K562 (cell line): Measurements from ENCODE around the gene DYRK1A. TPM values are rescaled to one million over a fixed set of nuclear protein-coding genes. Genes with fewer than 3 reads are reported as not detected.

ENCODE experiments used
- DMBX1 ChIP-seq: fragments of 250-450 bp; sonication (Bioruptor Pico); IDR thresholded peaks from 2 replicates; pipeline ENCODE4 v1.8.0; 2022; ENCODE audit warnings: inconsistent platforms, mild to moderate bottlenecking, moderate library complexity, borderline replicate concordance
- FOXJ2 ChIP-seq: fragments of 200-800 bp; sonication (Bioruptor generic); IDR thresholded peaks from 2 replicates; pipeline ENCODE4 v1.6.1; 2016; ENCODE audit warnings: missing genetic modification characterization, missing compliant biosample characterization
- MAZ ChIP-seq, 2 experiments: fragments of 450-650 bp in 1 of 2; sonication (generic) in 1 of 2; formaldehyde crosslinking; IDR thresholded peaks in 1 of 2; conservative IDR thresholded peaks in 1 of 2; 2 replicates each; pipeline versions ENCODE4 v1.4.0 to v1.5.0; 2020; ENCODE audit warnings: mild to moderate bottlenecking in 1 of 2, missing genetic modification reagents in 1 of 2
- MTF1 ChIP-seq: fragments of 250-450 bp; sonication (Bioruptor Pico); IDR thresholded peaks from 2 replicates; pipeline ENCODE4 v1.9.0; 2021; ENCODE audit warnings: moderate library complexity, mild to moderate bottlenecking, inconsistent platforms, borderline replicate concordance
- NFE2L1 ChIP-seq: fragments of 450-650 bp; IDR thresholded peaks from 2 replicates; pipeline ENCODE4 v1.6.1; 2016; ENCODE audit warnings: missing genetic modification characterization, low read depth, mild to moderate bottlenecking, missing compliant biosample characterization, moderate library complexity, borderline replicate concordance
- TCF3 ChIP-seq: sonication (generic); formaldehyde crosslinking; IDR thresholded peaks from 2 replicates; pipeline ENCODE4 v1.4.0; 2020; ENCODE audit warnings: mild to moderate bottlenecking, missing genetic modification reagents
- YY1 ChIP-seq, 3 experiments: IDR thresholded peaks; 2 replicates each; pipeline ENCODE4 v1.6.1; 2011; ENCODE audit warnings: low read length in 2 of 3, mild to moderate bottlenecking in 2 of 3, moderate library complexity in 2 of 3, borderline replicate concordance in 1 of 3, control low read depth in 1 of 3, low read depth in 1 of 3; ENCODE audit not compliant: insufficient read depth in 3 of 3, insufficient replicate concordance in 2 of 3, control insufficient read depth in 1 of 3, insufficient read length in 1 of 3; ENCODE audit errors: extremely low read depth in 1 of 3
- ZKSCAN1 ChIP-seq: fragments of 150-350 bp; IDR thresholded peaks from 2 replicates; pipeline ENCODE4 v1.6.1; 2016; ENCODE audit warnings: low read depth, low read length
- ZNF316 ChIP-seq: fragments of 450-650 bp; IDR thresholded peaks from 2 replicates; pipeline ENCODE4 v1.6.1; 2016
- polyA plus RNA-seq, 8 experiments: library from polyadenylated mRNA; depleted of rRNA in 4 of 8; stranded (reverse) in 5 of 8; unstranded in 3 of 8; fragments of >200 nt; fragmentation: Nextera tagmentation in 2 of 8; fragmentation: Illumina TruSeq in 1 of 8; extraction: Ambion mirVana in 2 of 8; extraction: Trizol in 1 of 8; gene quantifications; 2 replicates each; pipeline versions ENCODE4 v1.2.1 to v1.2.3, GENCODE V29; 2011 to 2014; ENCODE audit warnings: inconsistent platforms in 1 of 8, missing spikeins in 1 of 8
- total RNA-seq, 7 experiments: library from RNA; depleted of rRNA in 6 of 7; stranded (reverse); fragments of >200 nt in 6 of 7; fragmentation: Illumina TruSeq in 2 of 7; extraction: Trizol in 2 of 7; gene quantifications; 2 replicates each; pipeline versions ENCODE4 v1.2.1 to v1.2.3, GENCODE V29; 2011 to 2021; ENCODE audit warnings: low replicate concordance in 1 of 7
- TF ChIP-seq, protein P1 (sequence below): fragments of 450-650 bp; IDR thresholded peaks from 2 replicates; pipeline ENCODE4 v1.7.0; 2016; ENCODE audit warnings: borderline replicate concordance
- TF ChIP-seq, protein P2 (sequence below): fragments of 450-650 bp; formaldehyde crosslinking; IDR thresholded peaks from 2 replicates; pipeline ENCODE4 v1.4.0; 2022; ENCODE audit warnings: missing genetic modification characterization
- TF ChIP-seq, protein P3 (sequence below): fragments of 250-450 bp; sonication (Bioruptor Pico); IDR thresholded peaks from 2 replicates; pipeline ENCODE4 v1.5.0; 2020; ENCODE audit warnings: mild to moderate bottlenecking
- TF ChIP-seq, protein P4 (sequence below): fragments of 250-450 bp; sonication (Bioruptor Pico); IDR thresholded peaks from 2 replicates; pipeline ENCODE4 v1.4.0; 2020; ENCODE audit warnings: borderline replicate concordance
- TF ChIP-seq, protein P5 (sequence below), 2 experiments: fragments of 150-350 bp in 1 of 2; IDR thresholded peaks; 2 replicates each; pipeline ENCODE4 v1.6.1; 2012 to 2016; ENCODE audit warnings: low read depth in 2 of 2, low read length in 2 of 2, mild to moderate bottlenecking in 1 of 2, moderate library complexity in 1 of 2

The DYRK1A gene
- total and polyA plus RNA-seq, 9 of the 15 experiments (the other 6 are each of a cell fraction or from before 2014, with no cell fraction given) = 3.7 to 64.8 (median 42.3) TPM

DNA sequence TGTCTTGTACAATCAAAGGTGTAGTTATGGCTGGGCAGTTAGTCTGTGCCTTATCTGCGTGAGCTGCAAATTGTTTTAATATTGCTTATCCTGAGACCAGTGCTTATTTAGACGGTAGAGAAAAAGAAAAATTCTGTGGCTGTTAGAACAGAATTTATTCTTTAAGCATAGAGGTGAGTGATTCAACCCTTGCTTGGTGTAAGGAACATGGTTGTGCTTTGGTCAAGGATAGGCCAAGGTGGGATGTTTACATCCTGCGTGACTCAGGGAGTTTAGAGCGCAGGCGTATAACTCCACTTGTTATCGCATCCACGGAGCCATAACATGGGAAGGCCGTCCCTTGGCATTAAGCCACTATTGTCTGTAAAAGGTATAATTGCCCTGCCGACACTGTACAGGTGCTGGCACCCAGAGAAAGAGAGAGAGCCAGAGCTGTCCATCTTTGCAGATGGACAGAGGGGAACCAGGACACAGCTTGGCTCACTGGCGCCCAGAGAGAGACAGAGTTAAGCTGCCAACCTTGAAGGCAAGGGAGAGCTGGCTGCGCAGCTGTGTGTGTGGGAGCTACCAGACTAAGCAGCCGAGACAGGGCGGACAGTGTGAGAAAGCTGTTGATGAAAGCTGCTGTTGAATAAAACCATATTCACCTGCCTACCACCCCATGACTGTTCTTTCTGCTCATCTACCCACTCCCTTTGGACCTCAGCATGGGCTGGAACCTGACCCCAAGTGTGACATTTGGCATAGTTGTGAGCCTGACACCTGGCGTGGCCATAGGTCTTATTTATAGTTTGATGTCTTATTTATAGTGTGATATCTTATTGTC lies 200.4 kb downstream of the DYRK1A start (continued):
- TF ChIP-seq MAZ (CRISPR knock-in tag; conservative IDR thresholded peaks at IDR 0.05 in 1 of 2, IDR thresholded peaks at IDR 0.05 in 1 of 2) (peak in 1 of 2 experiments; percentile 56; a peak in 1 of 4 replicates), MTF1 (peak; percentile 71; the same call in 1 of the 2 replicates), ZNF316 (peak; percentile 50), ZKSCAN1 (no peak), YY1 (IDR thresholded peaks at IDR 0.05; ENCODE audit: borderline replicate concordance in 1 of 3, control insufficient read depth in 1 of 3, extremely low read depth in 1 of 3, insufficient read depth in 3 of 3, insufficient read length in 1 of 3, insufficient replicate concordance in 2 of 3, low read depth in 1 of 3, low read length in 2 of 3) (peak in 1 of 3 experiments; percentile 26), FOXJ2 (tag) (peak; percentile 45; the same call in 1 of the 2 replicates), DMBX1 (peak; percentile 99), NFE2L1 (peak; percentile 81), TCF3 (no peak)
- TF ChIP-seq, protein P1, sequence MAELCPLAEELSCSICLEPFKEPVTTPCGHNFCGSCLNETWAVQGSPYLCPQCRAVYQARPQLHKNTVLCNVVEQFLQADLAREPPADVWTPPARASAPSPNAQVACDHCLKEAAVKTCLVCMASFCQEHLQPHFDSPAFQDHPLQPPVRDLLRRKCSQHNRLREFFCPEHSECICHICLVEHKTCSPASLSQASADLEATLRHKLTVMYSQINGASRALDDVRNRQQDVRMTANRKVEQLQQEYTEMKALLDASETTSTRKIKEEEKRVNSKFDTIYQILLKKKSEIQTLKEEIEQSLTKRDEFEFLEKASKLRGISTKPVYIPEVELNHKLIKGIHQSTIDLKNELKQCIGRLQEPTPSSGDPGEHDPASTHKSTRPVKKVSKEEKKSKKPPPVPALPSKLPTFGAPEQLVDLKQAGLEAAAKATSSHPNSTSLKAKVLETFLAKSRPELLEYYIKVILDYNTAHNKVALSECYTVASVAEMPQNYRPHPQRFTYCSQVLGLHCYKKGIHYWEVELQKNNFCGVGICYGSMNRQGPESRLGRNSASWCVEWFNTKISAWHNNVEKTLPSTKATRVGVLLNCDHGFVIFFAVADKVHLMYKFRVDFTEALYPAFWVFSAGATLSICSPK = no peak
- TF ChIP-seq, protein P2, sequence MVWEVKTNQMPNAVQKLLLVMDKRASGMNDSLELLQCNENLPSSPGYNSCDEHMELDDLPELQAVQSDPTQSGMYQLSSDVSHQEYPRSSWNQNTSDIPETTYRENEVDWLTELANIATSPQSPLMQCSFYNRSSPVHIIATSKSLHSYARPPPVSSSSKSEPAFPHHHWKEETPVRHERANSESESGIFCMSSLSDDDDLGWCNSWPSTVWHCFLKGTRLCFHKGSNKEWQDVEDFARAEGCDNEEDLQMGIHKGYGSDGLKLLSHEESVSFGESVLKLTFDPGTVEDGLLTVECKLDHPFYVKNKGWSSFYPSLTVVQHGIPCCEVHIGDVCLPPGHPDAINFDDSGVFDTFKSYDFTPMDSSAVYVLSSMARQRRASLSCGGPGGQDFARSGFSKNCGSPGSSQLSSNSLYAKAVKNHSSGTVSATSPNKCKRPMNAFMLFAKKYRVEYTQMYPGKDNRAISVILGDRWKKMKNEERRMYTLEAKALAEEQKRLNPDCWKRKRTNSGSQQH (CRISPR knock-in tag) = peak; percentile 97
- TF ChIP-seq, protein P3, sequence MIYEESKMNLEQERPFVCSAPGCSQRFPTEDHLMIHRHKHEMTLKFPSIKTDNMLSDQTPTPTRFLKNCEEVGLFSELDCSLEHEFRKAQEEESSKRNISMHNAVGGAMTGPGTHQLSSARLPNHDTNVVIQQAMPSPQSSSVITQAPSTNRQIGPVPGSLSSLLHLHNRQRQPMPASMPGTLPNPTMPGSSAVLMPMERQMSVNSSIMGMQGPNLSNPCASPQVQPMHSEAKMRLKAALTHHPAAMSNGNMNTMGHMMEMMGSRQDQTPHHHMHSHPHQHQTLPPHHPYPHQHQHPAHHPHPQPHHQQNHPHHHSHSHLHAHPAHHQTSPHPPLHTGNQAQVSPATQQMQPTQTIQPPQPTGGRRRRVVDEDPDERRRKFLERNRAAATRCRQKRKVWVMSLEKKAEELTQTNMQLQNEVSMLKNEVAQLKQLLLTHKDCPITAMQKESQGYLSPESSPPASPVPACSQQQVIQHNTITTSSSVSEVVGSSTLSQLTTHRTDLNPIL = peak; percentile 81; the same call in 1 of the 2 replicates
- TF ChIP-seq, protein P4, sequence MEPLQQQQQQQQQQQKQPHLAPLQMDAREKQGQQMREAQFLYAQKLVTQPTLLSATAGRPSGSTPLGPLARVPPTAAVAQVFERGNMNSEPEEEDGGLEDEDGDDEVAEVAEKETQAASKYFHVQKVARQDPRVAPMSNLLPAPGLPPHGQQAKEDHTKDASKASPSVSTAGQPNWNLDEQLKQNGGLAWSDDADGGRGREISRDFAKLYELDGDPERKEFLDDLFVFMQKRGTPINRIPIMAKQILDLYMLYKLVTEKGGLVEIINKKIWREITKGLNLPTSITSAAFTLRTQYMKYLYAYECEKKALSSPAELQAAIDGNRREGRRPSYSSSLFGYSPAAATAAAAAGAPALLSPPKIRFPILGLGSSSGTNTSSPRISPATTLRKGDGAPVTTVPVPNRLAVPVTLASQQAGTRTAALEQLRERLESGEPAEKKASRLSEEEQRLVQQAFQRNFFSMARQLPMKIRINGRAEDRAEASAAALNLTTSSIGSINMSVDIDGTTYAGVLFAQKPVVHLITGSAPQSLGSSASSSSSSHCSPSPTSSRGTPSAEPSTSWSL (CRISPR knock-in tag) = peak; percentile 83; the same call in 1 of the 2 replicates
- TF ChIP-seq, protein P5, sequence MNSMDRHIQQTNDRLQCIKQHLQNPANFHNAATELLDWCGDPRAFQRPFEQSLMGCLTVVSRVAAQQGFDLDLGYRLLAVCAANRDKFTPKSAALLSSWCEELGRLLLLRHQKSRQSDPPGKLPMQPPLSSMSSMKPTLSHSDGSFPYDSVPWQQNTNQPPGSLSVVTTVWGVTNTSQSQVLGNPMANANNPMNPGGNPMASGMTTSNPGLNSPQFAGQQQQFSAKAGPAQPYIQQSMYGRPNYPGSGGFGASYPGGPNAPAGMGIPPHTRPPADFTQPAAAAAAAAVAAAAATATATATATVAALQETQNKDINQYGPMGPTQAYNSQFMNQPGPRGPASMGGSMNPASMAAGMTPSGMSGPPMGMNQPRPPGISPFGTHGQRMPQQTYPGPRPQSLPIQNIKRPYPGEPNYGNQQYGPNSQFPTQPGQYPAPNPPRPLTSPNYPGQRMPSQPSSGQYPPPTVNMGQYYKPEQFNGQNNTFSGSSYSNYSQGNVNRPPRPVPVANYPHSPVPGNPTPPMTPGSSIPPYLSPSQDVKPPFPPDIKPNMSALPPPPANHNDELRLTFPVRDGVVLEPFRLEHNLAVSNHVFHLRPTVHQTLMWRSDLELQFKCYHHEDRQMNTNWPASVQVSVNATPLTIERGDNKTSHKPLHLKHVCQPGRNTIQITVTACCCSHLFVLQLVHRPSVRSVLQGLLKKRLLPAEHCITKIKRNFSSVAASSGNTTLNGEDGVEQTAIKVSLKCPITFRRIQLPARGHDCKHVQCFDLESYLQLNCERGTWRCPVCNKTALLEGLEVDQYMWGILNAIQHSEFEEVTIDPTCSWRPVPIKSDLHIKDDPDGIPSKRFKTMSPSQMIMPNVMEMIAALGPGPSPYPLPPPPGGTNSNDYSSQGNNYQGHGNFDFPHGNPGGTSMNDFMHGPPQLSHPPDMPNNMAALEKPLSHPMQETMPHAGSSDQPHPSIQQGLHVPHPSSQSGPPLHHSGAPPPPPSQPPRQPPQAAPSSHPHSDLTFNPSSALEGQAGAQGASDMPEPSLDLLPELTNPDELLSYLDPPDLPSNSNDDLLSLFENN (IDR thresholded peaks at IDR 0.05; ENCODE audit: low read depth in 2 of 2, low read length in 2 of 2) = no peak
